GM21423 (cell line): ENCODE data around the gene ABCA13.

Source experiments
- ATAC-seq: cut with Tn5 transposase; IDR thresholded peaks from one replicate; pipeline ENCODE4 v1.9.1; 2021; ENCODE audit warnings: mild to moderate bottlenecking, moderate library complexity; ENCODE audit not compliant: unreplicated experiment

The ABCA13 gene

DNA sequence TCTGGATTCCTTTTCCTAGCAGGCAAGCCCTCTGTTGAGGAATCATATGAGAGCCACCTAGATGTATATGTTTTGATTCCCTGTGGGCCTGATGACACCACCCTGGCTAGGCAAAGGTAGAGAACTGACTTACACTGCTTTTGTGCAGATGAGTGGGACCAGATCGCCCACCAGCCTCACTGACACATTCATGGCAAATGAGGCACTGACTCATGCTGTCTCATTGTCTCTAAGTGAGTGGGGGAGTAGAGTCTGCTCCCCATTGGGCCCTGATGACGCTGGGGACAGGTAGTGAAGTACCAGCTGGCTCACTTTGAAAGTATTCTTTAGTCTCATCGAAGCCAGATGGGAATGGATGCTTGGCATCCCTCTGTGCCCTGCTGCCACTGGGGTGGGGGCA, 326.3 kb downstream of the ABCA13 start:
- ATAC-seq: no peak

DNA sequence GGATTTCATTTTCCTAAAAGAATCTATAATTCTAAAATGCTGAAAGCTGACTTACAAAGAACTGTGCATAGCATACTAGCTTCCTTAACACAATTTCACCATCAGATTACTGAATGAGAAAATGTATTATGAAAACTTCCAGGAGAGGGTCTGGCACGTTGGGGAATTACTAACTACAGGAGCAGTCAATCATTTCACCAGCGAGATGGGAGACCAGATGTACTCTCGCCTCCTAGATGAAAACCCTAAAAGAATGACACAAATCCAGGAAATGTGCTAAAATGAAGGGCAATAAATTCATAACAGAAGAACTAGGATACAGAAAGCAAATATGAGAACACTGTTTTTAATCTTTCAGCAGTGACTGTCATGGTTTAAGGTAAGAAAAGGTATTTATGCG, 330.8 kb downstream of the ABCA13 start:
- no peak for ATAC-seq

DNA sequence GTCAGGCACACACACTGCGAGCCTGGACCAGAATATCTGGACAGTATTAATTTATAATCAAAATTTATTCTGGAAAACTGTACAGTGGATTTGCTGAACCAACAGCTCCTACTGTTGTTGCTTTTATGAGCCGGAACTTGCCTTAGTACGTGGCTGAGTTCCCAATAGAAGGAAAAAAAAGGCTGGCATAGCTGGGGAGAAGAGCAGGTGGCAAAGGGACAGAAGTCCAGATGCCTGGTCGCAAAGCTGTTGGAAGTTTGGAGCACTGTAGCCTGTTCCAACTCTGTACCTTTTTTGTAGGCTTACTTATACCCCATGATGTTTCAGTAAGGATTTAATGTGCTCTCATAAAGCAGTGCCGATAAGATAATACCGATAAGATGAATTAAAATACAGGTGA, 333.8 kb downstream of the ABCA13 start:
- no peak for ATAC-seq

DNA sequence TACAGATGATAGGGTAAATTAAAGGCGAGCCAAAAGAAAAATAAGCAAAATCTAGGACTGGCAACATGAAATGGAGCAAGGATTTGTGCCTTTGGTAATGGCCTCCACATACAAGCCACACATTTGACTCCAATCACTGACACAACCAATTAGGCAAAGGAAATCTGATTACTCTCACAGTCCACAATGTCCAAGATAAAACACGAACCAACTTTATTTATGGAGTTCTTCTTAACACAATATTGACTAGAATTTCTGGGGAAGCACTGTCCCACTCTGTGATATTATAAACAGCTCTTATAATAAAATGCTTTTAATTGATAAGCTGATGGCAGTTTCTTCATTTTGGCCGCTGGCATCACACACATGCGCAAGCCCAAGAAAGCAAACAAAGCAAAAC, 334.2 kb downstream of the ABCA13 start:
- ATAC-seq: no peak

- no peak for ATAC-seq
These were observed 335.3 kb downstream of the ABCA13 start for GRCh38 chr7:48506569-48506968.

DNA sequence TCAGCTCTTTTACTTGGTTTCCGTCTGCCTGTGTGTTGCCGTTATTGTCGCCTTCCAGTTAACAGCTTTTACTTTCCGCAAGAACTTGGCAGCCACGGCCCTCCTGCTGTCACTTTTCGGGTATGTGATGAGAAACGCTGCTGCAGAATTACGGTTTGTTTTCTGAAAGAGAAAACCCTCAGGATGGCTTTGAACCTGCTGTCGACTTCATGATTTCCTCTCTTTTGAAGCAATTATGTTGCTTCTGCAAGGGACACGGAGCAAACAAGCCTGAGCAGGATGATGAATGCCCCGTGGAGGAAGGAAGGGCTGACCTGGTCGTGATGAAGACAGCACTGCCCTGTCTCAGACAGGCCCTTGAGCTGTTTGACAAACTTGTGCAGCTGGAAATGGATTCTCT, 339.8 kb downstream of the ABCA13 start:
- no peak for ATAC-seq

DNA sequence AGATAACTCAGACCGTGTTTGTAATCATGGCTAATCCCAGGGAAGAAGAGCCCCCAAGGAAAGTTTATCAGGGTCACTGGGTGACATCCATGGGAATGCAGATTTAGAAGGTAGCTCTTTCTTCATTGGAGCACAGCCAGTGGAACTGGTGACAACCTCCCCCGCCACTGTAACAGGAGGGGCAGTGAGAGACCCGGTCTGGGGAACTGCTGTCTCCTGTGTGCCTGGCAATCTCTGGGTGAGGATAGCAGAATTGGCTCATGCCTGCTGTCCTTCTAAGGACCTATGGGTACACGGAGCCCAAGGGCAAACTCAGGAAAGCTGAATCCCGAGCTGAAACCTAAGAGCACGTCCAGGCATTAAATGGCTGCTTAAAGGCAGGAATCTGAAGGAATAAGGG, 341.6 kb downstream of the ABCA13 start:
- no peak for ATAC-seq

- ATAC-seq: no peak
These were observed 343.9 kb downstream of the ABCA13 start for GRCh38 chr7:48515171-48515570.

DNA sequence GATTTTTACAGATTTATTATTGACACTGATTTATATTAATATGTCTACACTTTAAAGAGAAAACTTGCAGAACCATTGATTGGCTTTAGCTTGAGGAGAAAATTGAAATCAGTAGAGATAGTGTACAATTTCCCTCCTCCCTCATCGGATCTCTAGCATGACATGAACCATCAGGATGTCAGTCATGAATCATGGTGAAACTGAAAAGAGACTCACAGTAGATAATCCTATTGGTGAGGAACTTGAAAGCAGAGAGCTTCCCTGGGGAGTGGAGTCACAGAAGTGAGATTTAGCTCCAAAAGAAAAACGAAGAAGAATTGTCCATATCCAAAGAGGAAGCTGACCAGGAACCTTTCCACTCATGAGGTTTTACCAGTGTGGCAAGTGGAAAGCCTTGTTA, 346.8 kb downstream of the ABCA13 start:
- no peak for ATAC-seq

DNA sequence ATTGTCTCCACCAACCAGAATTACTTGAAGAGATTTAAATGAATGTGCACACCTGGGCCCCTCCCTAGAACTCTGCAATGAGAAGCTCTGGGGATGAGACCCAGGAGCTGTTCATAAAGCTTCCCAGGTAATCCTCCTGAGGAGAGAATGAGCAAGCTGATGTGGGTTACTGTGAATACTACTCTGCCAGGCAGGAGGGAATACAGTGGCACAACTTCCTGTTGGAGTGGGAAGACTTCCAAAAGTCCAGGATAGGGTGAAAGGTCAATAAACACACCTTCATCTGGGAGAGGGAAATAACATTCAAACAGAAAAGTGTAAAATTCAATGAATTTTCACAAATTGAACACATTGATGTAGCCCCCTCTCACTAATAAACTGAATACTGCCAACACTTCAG, 351.4 kb downstream of the ABCA13 start:
- no peak for ATAC-seq

- ATAC-seq: no peak
These were observed 354.8 kb downstream of the ABCA13 start for GRCh38 chr7:48525736-48526732.

- no peak for ATAC-seq
These were observed 357.4 kb downstream of the ABCA13 start for GRCh38 chr7:48528646-48529045.

- ATAC-seq: no peak
These were observed 366.3 kb downstream of the ABCA13 start for GRCh38 chr7:48537561-48537960.

DNA sequence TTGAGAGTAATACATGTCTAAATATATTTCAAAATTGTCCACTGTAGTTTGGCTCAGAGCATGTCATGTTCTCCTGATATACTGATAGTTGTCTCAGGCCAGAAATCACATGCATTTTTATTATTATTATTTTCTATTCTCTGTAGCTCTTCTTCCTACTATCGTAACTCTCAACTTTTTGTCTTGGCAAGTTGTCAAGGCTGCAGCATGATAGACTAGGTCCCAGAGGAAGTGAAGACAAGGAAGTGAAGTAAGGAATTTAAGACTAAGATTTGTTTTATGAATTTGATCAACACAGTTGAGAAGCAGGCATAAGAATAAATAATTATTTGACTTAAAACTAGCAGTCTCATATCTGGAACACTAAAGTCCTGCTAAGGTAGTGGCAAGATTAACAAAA, 369.5 kb downstream of the ABCA13 start:
- ATAC-seq: no peak

DNA sequence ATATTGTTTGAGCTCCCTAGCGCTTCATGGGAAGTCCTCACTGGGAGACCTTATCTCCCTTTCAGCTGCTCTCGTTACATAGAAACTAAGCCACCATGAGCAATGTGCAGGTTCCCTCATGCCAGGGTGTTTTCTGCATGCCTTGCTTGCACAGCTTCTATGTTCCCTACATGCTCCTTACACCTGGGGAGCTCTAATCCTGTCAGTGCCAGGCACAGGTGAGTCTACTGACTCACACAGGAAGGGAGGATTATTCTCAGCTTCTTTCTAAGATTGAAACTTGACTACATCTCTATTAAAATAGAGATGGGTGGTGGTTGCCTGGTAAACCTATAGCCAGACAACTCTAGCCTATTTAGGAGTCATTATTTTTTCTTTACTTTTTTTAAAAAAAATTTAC, 377.4 kb downstream of the ABCA13 start:
- no peak for ATAC-seq

- ATAC-seq: no peak
These were observed 380.4 kb downstream of the ABCA13 start for GRCh38 chr7:48551652-48552051.

GRCh38 chr7:48563334-48563733, 392.1 kb downstream of the ABCA13 start:
- no peak for ATAC-seq

DNA sequence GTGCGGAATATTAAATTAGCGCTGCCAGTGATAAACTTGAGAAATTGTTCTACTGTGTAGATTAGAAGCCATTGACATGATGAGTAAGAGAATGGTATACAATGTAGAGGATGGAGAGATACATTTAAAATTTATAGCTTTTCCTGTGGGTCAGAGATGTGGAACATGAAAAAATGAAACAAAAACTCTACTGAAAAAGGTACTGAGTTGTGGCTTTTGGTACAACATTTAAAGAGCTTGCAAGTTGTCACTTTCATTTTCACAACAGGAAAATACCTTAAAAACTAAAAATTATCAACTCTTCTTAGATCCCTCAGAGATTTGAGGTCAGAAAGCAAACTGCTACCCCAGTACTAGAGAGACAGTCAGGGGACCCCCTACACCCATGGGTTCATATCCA, 404.3 kb downstream of the ABCA13 start:
- ATAC-seq: no peak

GRCh38 chr7:48587475-48587874, 416.2 kb downstream of the ABCA13 start:
- ATAC-seq: no peak

DNA sequence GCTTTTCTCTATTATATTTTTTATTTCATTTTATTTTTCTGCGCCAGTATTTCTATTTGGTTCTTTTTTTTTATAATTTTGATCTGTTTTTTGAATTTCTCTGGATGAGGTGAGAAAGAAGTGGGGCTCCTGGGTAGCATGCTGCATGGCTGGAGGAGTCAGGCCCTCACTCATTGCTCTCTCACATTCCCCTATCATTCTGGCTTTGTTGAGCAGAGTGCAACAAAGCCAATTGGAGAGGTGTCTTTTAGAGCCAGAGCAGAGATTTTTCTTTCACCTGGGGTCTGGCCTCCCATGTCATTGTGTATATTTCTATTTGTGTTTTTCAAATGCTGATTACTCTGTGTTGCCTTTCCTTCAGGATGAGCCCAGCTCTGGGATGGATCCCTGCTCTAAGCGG, 423.1 kb downstream of the ABCA13 start:
- ATAC-seq: no peak

DNA sequence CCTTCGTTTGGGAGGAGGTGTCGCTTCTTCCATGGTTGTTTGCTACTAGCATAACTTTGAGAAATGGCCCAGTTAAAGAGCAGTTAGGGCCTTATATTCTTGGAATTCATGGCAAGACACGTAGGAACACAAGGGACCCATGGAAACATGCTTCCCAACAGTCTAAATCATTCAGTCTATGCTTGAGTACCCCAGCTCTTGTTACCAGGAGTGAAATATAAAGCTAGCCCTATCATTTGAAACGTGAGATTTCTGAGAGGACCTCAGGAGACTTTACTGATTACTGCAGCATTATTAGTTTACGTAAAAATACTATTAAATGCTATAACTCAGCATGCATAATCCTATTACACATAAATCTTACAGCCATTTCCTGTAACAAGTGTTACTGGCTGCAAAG, 424.5 kb downstream of the ABCA13 start:
- ATAC-seq: no peak

DNA sequence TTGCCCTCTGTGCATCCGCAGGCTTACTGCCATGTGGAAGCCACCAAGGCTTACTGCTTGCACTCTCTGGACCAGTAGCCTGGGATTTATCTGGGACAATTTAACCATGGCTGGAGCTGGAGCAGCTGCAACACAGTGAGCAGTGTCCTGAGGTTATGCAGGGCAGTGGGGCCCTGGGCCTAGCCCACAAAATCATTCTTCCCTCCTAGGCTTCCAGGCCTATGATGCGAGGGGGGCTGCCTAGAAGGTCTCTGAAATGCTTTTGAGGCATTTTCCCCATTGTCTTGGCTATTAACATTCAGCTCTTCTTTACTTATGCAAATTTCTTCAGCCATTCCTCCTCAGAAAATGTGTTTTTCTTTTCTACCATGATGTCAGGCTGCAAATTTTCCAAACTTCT, 439.4 kb downstream of the ABCA13 start:
- no peak for ATAC-seq

- no peak for ATAC-seq
These were observed 440.7 kb downstream of the ABCA13 start for GRCh38 chr7:48611993-48612392.
